HepG2 (cell line): ENCODE measurements around the gene GPT2. TPM values are rescaled to one million over a fixed set of nuclear protein-coding genes. Genes with fewer than 3 reads are reported as not detected.
A peak's percentile ranks its signal among the peaks of the same experiment; 100 is the strongest.

ENCODE experiments used
- HMGXB3 ChIP-seq: sonication (generic); formaldehyde crosslinking; IDR thresholded peaks from 2 replicates; pipeline ENCODE4 v1.4.0; 2020; ENCODE audit warnings: missing genetic modification reagents, borderline replicate concordance
- KAT2B ChIP-seq: fragments of 150-350 bp; IDR thresholded peaks from 2 replicates; pipeline ENCODE4 v1.6.1; 2014; ENCODE audit warnings: low read depth, low read length, borderline replicate concordance
- MBD4 ChIP-seq: IDR thresholded peaks from 2 replicates; pipeline ENCODE4 v1.6.1; 2012; ENCODE audit warnings: low read length, inconsistent platforms, borderline replicate concordance
- NKX3-1 ChIP-seq: sonication (generic); formaldehyde crosslinking; IDR thresholded peaks from 2 replicates; pipeline ENCODE4 v1.5.0; 2020; ENCODE audit warnings: missing genetic modification reagents
- NR1H2 ChIP-seq: sonication (generic); formaldehyde crosslinking; IDR thresholded peaks from 2 replicates; pipeline ENCODE4 v1.8.1; 2022; ENCODE audit warnings: low read depth, missing genetic modification reagents, borderline replicate concordance
- NR2F6 ChIP-seq, 2 experiments: IDR thresholded peaks; 2 replicates each; pipeline ENCODE4 v1.6.1; 2016; ENCODE audit warnings: antibody characterized with exemption in 1 of 2, mild to moderate bottlenecking in 1 of 2
- RARG ChIP-seq: sonication (generic); formaldehyde crosslinking; IDR thresholded peaks from 2 replicates; pipeline ENCODE4 v1.4.0; 2020; ENCODE audit warnings: low read depth, mild to moderate bottlenecking, missing genetic modification reagents
- SNAPC5 ChIP-seq: sonication (generic); formaldehyde crosslinking; IDR thresholded peaks from 2 replicates; pipeline ENCODE4 v1.8.1; 2023; ENCODE audit warnings: mild to moderate bottlenecking, missing genetic modification reagents, borderline replicate concordance
- ZNF292 ChIP-seq: sonication (generic); formaldehyde crosslinking; IDR thresholded peaks from 2 replicates; pipeline ENCODE4 v1.8.1; 2022; ENCODE audit warnings: mild to moderate bottlenecking, low read depth, missing genetic modification reagents, borderline replicate concordance
- ZNF414 ChIP-seq: sonication (generic); formaldehyde crosslinking; IDR thresholded peaks from 2 replicates; pipeline ENCODE4 v1.5.0; 2020; ENCODE audit warnings: missing genetic modification reagents
- ZNF547 ChIP-seq: sonication (generic); formaldehyde crosslinking; IDR thresholded peaks from 2 replicates; pipeline ENCODE4 v1.5.1; 2020; ENCODE audit warnings: mild to moderate bottlenecking, missing genetic modification reagents
- ZNF782 ChIP-seq: sonication (generic); formaldehyde crosslinking; IDR thresholded peaks from 2 replicates; pipeline ENCODE4 v1.4.0; 2020; ENCODE audit warnings: missing genetic modification reagents, mild to moderate bottlenecking, borderline replicate concordance
- polyA plus RNA-seq, 8 experiments: library from polyadenylated mRNA; depleted of rRNA in 3 of 8; stranded (reverse) in 7 of 8; unstranded in 1 of 8; fragments of >200 nt; fragmentation: Illumina TruSeq in 4 of 8; extraction: Trizol in 4 of 8; gene quantifications; 2 replicates each; pipeline versions ENCODE4 v1.2.1 to v1.2.3, GENCODE V29; 2011 to 2016; ENCODE audit warnings: low read depth in 4 of 8, missing spikeins in 1 of 8, mixed read lengths in 1 of 8; ENCODE audit not compliant: insufficient read depth in 1 of 8
- total RNA-seq, 5 experiments: library from RNA; depleted of rRNA; stranded (reverse); fragments of >200 nt; fragmentation: Illumina TruSeq; extraction: Trizol; gene quantifications; 2 replicates each; pipeline ENCODE4 v1.2.3, GENCODE V29; 2016; ENCODE audit warnings: low read depth in 1 of 5
- TF ChIP-seq, protein P1 (sequence below): sonication (generic); formaldehyde crosslinking; IDR thresholded peaks from 2 replicates; pipeline ENCODE4 v1.4.0; 2020; ENCODE audit warnings: mild to moderate bottlenecking, missing genetic modification reagents

The GPT2 gene
- total and polyA plus RNA-seq, 2 of the 13 experiments (the other 11 are each of a cell fraction or from before 2014, with no cell fraction given), result 138 to 267 TPM

- TF ChIP-seq HMGXB3 (CRISPR knock-in tag), result no peak; the same call in 1 of the 2 replicates
- TF ChIP-seq ZNF292, result no peak
- TF ChIP-seq RARG (CRISPR knock-in tag), result no peak
- 0 out of 2 replicates have a peak, but pooled peaks have one; percentile 59 for TF ChIP-seq MBD4
- no peak for TF ChIP-seq ZNF414 (CRISPR knock-in tag)
- 0 out of 2 replicates have a peak, but pooled peaks have one; percentile 5 for TF ChIP-seq ZNF547 (CRISPR knock-in tag)
- no peak for TF ChIP-seq SNAPC5
- TF ChIP-seq NKX3-1 (CRISPR knock-in tag), result 0 out of 2 replicates have a peak, but pooled peaks have one; percentile 39
- TF ChIP-seq, protein P1, sequence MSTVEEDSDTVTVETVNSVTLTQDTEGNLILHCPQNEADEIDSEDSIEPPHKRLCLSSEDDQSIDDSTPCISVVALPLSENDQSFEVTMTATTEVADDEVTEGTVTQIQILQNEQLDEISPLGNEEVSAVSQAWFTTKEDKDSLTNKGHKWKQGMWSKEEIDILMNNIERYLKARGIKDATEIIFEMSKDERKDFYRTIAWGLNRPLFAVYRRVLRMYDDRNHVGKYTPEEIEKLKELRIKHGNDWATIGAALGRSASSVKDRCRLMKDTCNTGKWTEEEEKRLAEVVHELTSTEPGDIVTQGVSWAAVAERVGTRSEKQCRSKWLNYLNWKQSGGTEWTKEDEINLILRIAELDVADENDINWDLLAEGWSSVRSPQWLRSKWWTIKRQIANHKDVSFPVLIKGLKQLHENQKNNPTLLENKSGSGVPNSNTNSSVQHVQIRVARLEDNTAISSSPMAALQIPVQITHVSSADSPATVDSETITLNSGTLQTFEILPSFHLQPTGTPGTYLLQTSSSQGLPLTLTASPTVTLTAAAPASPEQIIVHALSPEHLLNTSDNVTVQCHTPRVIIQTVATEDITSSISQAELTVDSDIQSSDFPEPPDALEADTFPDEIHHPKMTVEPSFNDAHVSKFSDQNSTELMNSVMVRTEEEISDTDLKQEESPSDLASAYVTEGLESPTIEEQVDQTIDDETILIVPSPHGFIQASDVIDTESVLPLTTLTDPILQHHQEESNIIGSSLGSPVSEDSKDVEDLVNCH (CRISPR knock-in tag), result no peak
- TF ChIP-seq ZNF782 (CRISPR knock-in tag), result no peak
- no peak; the same call in 1 of the 2 replicates for TF ChIP-seq NR2F6 (IDR thresholded peaks at IDR 0.05)
- TF ChIP-seq NR2F6 (CRISPR knock-in tag; IDR thresholded peaks at IDR 0.05), result peak; percentile 30; the same call in 1 of the 2 replicates
- no peak for TF ChIP-seq NR1H2 (CRISPR knock-in tag)
- no peak for TF ChIP-seq KAT2B
Measured at GRCh38 chr16:46883353-46883689, 841 bp upstream of the GPT2 start (continued).
